Loucy (cell line): Measurements from ENCODE around the gene DMXL2.

Experiments
- H2AFZ ChIP-seq: fragments of 200-600 bp; sonication (generic); 2 replicates; pipeline ENCODE4 v1.6.0; 2016; ENCODE audit warnings: antibody characterized with exemption, mild to moderate bottlenecking, low read length, moderate library complexity
- H3F3A ChIP-seq: fragments of 200-600 bp; 2 replicates; pipeline ENCODE4 v1.6.0; 2016; ENCODE audit warnings: antibody characterized with exemption, low read depth, mild to moderate bottlenecking
- H3K27me3 ChIP-seq: fragments of 200-600 bp; sonication (generic); 2 replicates; pipeline ENCODE4 v1.6.1; 2014; ENCODE audit warnings: low read length, mild to moderate bottlenecking; ENCODE audit not compliant: insufficient read depth, poor library complexity, severe bottlenecking
- H3K36me3 ChIP-seq: fragments of 200-600 bp; sonication (generic); 2 replicates; pipeline ENCODE4 v1.6.1; 2016; ENCODE audit warnings: low read length; ENCODE audit not compliant: insufficient read depth
- H3K4me1 ChIP-seq: fragments of 200-600 bp; sonication (generic); 2 replicates; pipeline ENCODE4 v1.5.1; 2014; ENCODE audit warnings: low read length, mild to moderate bottlenecking; ENCODE audit not compliant: insufficient read depth, poor library complexity, severe bottlenecking
- H3K4me2 ChIP-seq: fragments of 200-600 bp; sonication (generic); 2 replicates; pipeline ENCODE4 v1.6.0; 2014; ENCODE audit warnings: antibody characterized with exemption, low read length, low read depth, mild to moderate bottlenecking; ENCODE audit not compliant: poor library complexity, severe bottlenecking
- H3K4me3 ChIP-seq: fragments of 200-600 bp; sonication (generic); 2 replicates; pipeline ENCODE4 v1.5.1; 2014; ENCODE audit warnings: low read length, mild to moderate bottlenecking, mixed read lengths; ENCODE audit not compliant: poor library complexity, severe bottlenecking
- H3K79me2 ChIP-seq: fragments of 200-600 bp; sonication (generic); 2 replicates; pipeline ENCODE4 v1.6.1; 2014; ENCODE audit warnings: low read length; ENCODE audit not compliant: insufficient read depth
- H3K9ac ChIP-seq: fragments of 200-600 bp; sonication (generic); 2 replicates; pipeline ENCODE4 v1.6.0; 2014; ENCODE audit warnings: mild to moderate bottlenecking, low read depth, low read length, moderate library complexity; ENCODE audit not compliant: poor library complexity, severe bottlenecking
- H3K9me2 ChIP-seq: fragments of 200-600 bp; sonication (generic); replicated peaks from 2 replicates; pipeline ENCODE4 v1.6.1; 2016; ENCODE audit warnings: low read depth, low read length, mixed read lengths
- H3K9me3 ChIP-seq: fragments of 200-600 bp; sonication (generic); 2 replicates; pipeline ENCODE4 v1.6.1; 2014; ENCODE audit warnings: mild to moderate bottlenecking, antibody characterized with exemption, low read length, low read depth; ENCODE audit not compliant: insufficient read depth
- H4K20me1 ChIP-seq: fragments of 200-600 bp; sonication (generic); 2 replicates; pipeline ENCODE4 v1.6.0; 2014; ENCODE audit warnings: antibody characterized with exemption, low read length, mild to moderate bottlenecking; ENCODE audit not compliant: insufficient read depth, poor library complexity, severe bottlenecking
- CTCF ChIP-seq: fragments of 200-600 bp; sonication (generic); conservative IDR thresholded peaks from 2 replicates; pipeline ENCODE4 v1.5.1; 2014; ENCODE audit warnings: mild to moderate bottlenecking, antibody characterized with exemption, low read length
- EZH2phosphoT487 ChIP-seq: fragments of 200-600 bp; IDR thresholded peaks from 2 replicates; pipeline ENCODE4 v1.6.1; 2018; ENCODE audit warnings: antibody characterized with exemption, mild to moderate bottlenecking, moderate library complexity, borderline replicate concordance

The DMXL2 gene

DNA sequence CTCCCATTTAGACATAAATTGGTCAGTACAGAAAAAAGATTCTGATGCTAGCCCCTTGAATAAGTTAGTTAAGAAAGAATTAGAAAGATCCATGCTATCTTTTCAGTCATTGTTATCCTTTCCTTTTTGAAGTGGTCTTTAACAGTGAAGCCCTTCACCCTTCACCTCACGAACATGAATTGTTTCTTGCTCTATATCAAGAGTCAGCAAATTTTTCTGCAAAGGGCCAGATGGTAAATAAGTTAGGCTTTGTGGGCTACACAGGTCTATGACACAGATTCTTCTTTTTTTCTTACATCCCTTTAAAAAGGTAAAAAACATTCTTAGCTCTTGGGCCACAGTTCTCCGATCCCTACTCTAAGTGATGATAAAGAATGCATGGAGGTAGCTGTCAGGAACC is 74.9 kb downstream of the DMXL2 start:
- H3K9ac ChIP-seq: no peak overlapping the region
- no peaks in the 10 kb centered on the region for H3K9me3 ChIP-seq
- no peak overlapping the region for H3K4me2 ChIP-seq
- no peaks in the 10 kb centered on the region for H3K27me3 ChIP-seq
- no peaks in the 10 kb centered on the region for H3K36me3 ChIP-seq
- no peak overlapping the region for H2AFZ ChIP-seq
- no peaks in the 10 kb centered on the region for H3K79me2 ChIP-seq
- TF ChIP-seq CTCF: no peak
- no peak for TF ChIP-seq EZH2phosphoT487
- no peaks in the 10 kb centered on the region for H3K9me2 ChIP-seq
- H3K4me3 ChIP-seq: no peak overlapping the region
- no peaks in the 10 kb centered on the region for H4K20me1 ChIP-seq
- no peaks in the 10 kb centered on the region for H3F3A ChIP-seq
- no peaks in the 10 kb centered on the region for H3K4me1 ChIP-seq

DNA sequence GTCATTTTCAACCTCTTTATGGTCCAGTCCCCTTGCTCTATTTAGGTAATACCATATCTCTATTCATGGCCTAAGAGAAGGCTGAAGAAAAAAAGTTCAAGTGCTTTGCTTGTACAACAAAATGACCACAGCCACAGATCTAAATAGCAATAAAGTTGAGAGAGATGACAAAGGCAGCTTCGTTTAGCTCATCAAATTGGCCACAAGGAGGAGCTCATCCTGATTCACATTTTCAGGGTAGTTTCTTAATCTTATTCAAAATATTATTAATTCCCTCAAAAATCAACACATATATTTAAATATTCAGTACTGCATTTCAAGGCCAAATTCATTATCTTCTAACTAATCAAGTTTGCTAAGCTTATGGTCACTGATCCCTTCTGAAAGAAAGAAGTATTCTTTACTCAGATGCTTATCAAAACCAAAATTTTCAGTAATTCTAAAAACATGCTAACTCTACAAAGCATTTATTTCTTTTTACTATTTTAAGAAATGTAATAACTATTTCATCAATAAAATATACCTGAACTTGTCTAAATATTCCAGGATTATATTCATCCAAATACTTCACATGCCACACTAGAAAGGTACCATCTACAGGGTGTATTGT is 85.5 kb downstream of the DMXL2 start:
- Histone ChIP-seq H3F3A (no peaks in the 10 kb centered on the region), H2AFZ (no peak overlapping the region), H3K36me3 (no peaks in the 10 kb centered on the region), H3K9me3 (no peaks in the 10 kb centered on the region), H3K27me3 (no peaks in the 10 kb centered on the region), H3K4me3 (no peak overlapping the region), H3K4me1 (no peaks in the 10 kb centered on the region), H3K9ac (no peak overlapping the region), H3K79me2 (no peaks in the 10 kb centered on the region), H3K9me2 (no peaks in the 10 kb centered on the region), H4K20me1 (no peaks in the 10 kb centered on the region), H3K4me2 (no peak overlapping the region)
- TF ChIP-seq EZH2phosphoT487 (no peak), CTCF (peak; percentile 76)

GRCh38 chr15:51533672-51534398 is 88.7 kb downstream of the DMXL2 start:
- no peak overlapping the region for H3K9ac ChIP-seq

More at GRCh38 chr15:51533672-51534398, 88.7 kb downstream of the DMXL2 start:
- H4K20me1 ChIP-seq: no peaks in the 10 kb centered on the region
- no peaks in the 10 kb centered on the region for H3K27me3 ChIP-seq
- no peak overlapping the region for H3K4me3 ChIP-seq
- H3K4me1 ChIP-seq: no peaks in the 10 kb centered on the region
- no peaks in the 10 kb centered on the region for H3K79me2 ChIP-seq
- no peak overlapping the region for H2AFZ ChIP-seq
- H3K4me2 ChIP-seq: no peak overlapping the region
- no peaks in the 10 kb centered on the region for H3K9me3 ChIP-seq
- TF ChIP-seq CTCF (no peak), EZH2phosphoT487 (no peak)
- H3K36me3 ChIP-seq: no peaks in the 10 kb centered on the region
- no peaks in the 10 kb centered on the region for H3K9me2 ChIP-seq
- H3F3A ChIP-seq: no peaks in the 10 kb centered on the region
